ENCODE measurements around the gene DET1. TPM values are rescaled to one million over a fixed set of nuclear protein-coding genes. Genes with fewer than 3 reads are reported as not detected.

DET1 gene
- 4.1 to 6.4 TPM (median 4.7 TPM) in 3 replicates for total RNA-seq
- long read RNA-seq, partial matches to known transcripts = 1 of 5 reads
- long read RNA-seq, other reads (novel, unspliced or antisense) = 0 of 5 reads

GRCh38 chr15:88546248-88547129, at the start of gene DET1:
Gene DET1 (minus strand): TSS chr15:88546681. CDS start chr15:88531705, 14,976 bp downstream.
- peak within 1 kb of the TSS; percentile 76 for H3K27ac Mint-ChIP-seq (ENCODE audit: unreplicated experiment)
- no peaks in the 10 kb centered on the region for H3K36me3 Mint-ChIP-seq (ENCODE audit: low read depth)
- peak; percentile 85 for TF ChIP-seq CTCF (IDR thresholded peaks at IDR 0.05)
- peak within 1 kb of the TSS; percentile 89 for H3K4me3 Mint-ChIP-seq (ENCODE audit: unreplicated experiment)
- no peaks in the 10 kb centered on the region for H3K9me3 Mint-ChIP-seq (ENCODE audit: low read depth)
- H3K4me1 Mint-ChIP-seq (ENCODE audit: low read depth) = peaks cover 12% of the 10 kb centered on the region
- peak; percentile 94 for DNase-seq (ENCODE audit: low spot score)
- H3K27me3 Mint-ChIP-seq (ENCODE audit: low read depth) = no peaks in the 10 kb centered on the region

GRCh38 chr15:88591384-88591783, 44.9 kb upstream of the DET1 start:
- Mint-ChIP-seq H3K27me3 (ENCODE audit: low read depth) (peaks cover 14% of the 10 kb centered on the region), H3K4me1 (ENCODE audit: low read depth) (peaks cover 3% of the 10 kb centered on the region), H3K36me3 (ENCODE audit: low read depth) (no peaks in the 10 kb centered on the region), H3K27ac (ENCODE audit: unreplicated experiment) (no peak overlapping the region), H3K9me3 (ENCODE audit: low read depth) (no peaks in the 10 kb centered on the region), H3K4me3 (ENCODE audit: unreplicated experiment) (no peak overlapping the region)
- no peak for TF ChIP-seq CTCF (IDR thresholded peaks at IDR 0.05)
- no peak for DNase-seq (ENCODE audit: low spot score)

GRCh38 chr15:88590759-88591158, 44.3 kb upstream of the DET1 start:
- no peak overlapping the region for H3K4me3 Mint-ChIP-seq (ENCODE audit: unreplicated experiment)
- H3K27ac Mint-ChIP-seq (ENCODE audit: unreplicated experiment) = no peak overlapping the region
- H3K4me1 Mint-ChIP-seq (ENCODE audit: low read depth) = peaks cover 9% of the 10 kb centered on the region
- H3K36me3 Mint-ChIP-seq (ENCODE audit: low read depth) = no peaks in the 10 kb centered on the region
- peaks cover 14% of the 10 kb centered on the region for H3K27me3 Mint-ChIP-seq (ENCODE audit: low read depth)
- TF ChIP-seq CTCF (IDR thresholded peaks at IDR 0.05) = no peak
- no peak for DNase-seq (ENCODE audit: low spot score)
- no peaks in the 10 kb centered on the region for H3K9me3 Mint-ChIP-seq (ENCODE audit: low read depth)

GRCh38 chr15:88586401-88587162, 40.1 kb upstream of the DET1 start:
- Mint-ChIP-seq H3K27me3 (ENCODE audit: low read depth) (no peaks in the 10 kb centered on the region), H3K9me3 (ENCODE audit: low read depth) (no peaks in the 10 kb centered on the region), H3K4me1 (ENCODE audit: low read depth) (peaks cover 10% of the 10 kb centered on the region), H3K27ac (ENCODE audit: unreplicated experiment) (no peak overlapping the region), H3K36me3 (ENCODE audit: low read depth) (peaks cover 2% of the 10 kb centered on the region), H3K4me3 (ENCODE audit: unreplicated experiment) (no peak overlapping the region)
- no peak for TF ChIP-seq CTCF (IDR thresholded peaks at IDR 0.05)
- DNase-seq (ENCODE audit: low spot score) = no peak

- no peaks in the 10 kb centered on the region for H3K9me3 Mint-ChIP-seq (ENCODE audit: low read depth)
- no peak for DNase-seq (ENCODE audit: low spot score)
- H3K27me3 Mint-ChIP-seq (ENCODE audit: low read depth) = no peaks in the 10 kb centered on the region
- no peak overlapping the region for H3K27ac Mint-ChIP-seq (ENCODE audit: unreplicated experiment)
- H3K4me1 Mint-ChIP-seq (ENCODE audit: low read depth) = no peaks in the 10 kb centered on the region
- no peak overlapping the region for H3K4me3 Mint-ChIP-seq (ENCODE audit: unreplicated experiment)
- H3K36me3 Mint-ChIP-seq (ENCODE audit: low read depth) = peaks cover 2% of the 10 kb centered on the region
- TF ChIP-seq CTCF (IDR thresholded peaks at IDR 0.05) = no peak
Measured at GRCh38 chr15:88580532-88580931, 34.1 kb upstream of the DET1 start.

Measured in chondrocyte (in vitro differentiated cells).